ENCODE measurements around the gene OSBPL8.

- TF ChIP-seq, protein P1, sequence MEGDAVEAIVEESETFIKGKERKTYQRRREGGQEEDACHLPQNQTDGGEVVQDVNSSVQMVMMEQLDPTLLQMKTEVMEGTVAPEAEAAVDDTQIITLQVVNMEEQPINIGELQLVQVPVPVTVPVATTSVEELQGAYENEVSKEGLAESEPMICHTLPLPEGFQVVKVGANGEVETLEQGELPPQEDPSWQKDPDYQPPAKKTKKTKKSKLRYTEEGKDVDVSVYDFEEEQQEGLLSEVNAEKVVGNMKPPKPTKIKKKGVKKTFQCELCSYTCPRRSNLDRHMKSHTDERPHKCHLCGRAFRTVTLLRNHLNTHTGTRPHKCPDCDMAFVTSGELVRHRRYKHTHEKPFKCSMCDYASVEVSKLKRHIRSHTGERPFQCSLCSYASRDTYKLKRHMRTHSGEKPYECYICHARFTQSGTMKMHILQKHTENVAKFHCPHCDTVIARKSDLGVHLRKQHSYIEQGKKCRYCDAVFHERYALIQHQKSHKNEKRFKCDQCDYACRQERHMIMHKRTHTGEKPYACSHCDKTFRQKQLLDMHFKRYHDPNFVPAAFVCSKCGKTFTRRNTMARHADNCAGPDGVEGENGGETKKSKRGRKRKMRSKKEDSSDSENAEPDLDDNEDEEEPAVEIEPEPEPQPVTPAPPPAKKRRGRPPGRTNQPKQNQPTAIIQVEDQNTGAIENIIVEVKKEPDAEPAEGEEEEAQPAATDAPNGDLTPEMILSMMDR (IDR thresholded peaks at IDR 0.05): no peak
- TF ChIP-seq POLR2A (IDR thresholded peaks at IDR 0.05): no peak
These were observed 14.1 kb downstream of the OSBPL8 start for GRCh38 chr12:76545486-76545885.

All from stomach (tissue), 4 donors.